Measurements from ENCODE around the gene RAB5IF. TPM values are rescaled to one million over a fixed set of nuclear protein-coding genes. Genes with fewer than 3 reads are reported as not detected.

RAB5IF gene
- total and polyA plus RNA-seq, 2 of the 4 experiments (the other 2 are of a cell fraction) = 74.0 to 93.1 TPM

DNA sequence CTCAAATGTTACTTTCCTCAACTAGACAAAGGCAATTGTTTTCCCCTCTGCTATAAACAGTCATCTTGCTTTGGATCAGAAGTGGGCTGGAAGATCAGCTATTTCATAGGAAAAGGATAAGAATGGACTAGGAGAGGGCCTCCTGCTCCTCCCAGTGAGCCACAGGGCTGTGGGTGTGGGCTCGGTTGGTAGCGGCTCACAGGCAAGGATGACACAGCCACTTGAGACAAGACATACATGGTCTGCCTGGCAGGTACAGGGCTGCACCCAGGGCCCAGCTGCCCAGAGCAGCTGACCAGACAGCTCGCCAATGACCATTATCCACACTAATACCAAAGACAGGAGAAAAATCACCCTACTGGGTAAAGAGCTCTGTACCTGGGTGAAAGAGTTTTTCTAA lies 49.4 kb downstream of the RAB5IF start (continued):
- no peak for TF ChIP-seq SMC3 (IDR thresholded peaks at IDR 0.05; ENCODE audit: low read depth, low read length)

GRCh38 chr20:36656733-36657132 lies 51.2 kb downstream of the RAB5IF start:
- H4K8ac ChIP-seq (ENCODE audit: low read depth in 2 of 2, low read length in 2 of 2) = no peak overlapping the region
- H3K27me3 ChIP-seq (ENCODE audit: control insufficient read depth, insufficient read depth, low read length) = no peaks in the 10 kb centered on the region
- H2AFZ ChIP-seq (replicated peaks; ENCODE audit: low read length, poor library complexity) = no peak overlapping the region
- BruUV-seq (replicated peaks) = no TSS peak
- H4K20me1 ChIP-seq (ENCODE audit: insufficient read depth, low read length) = no peaks in the 10 kb centered on the region
- no peak for DNase-seq
- no CpG with 5 or more reads among the region's 4 CpGs for WGBS, 2 experiments (ENCODE audit: extremely low coverage in 2 of 2, insufficient read length in 1 of 2)
- no peak overlapping the region for H2AK9ac ChIP-seq (replicated peaks; ENCODE audit: low read depth, low read length, poor library complexity)
- no peak overlapping the region for H3K4ac ChIP-seq (ENCODE audit: low read depth, low read length)
- intact Hi-C loops (cut with micrococcal nuclease) (no loop called here), in situ Hi-C loops (cut with MboI; ENCODE audit: low sequenced_read_pairs) (no loop called here), dilution Hi-C loops (cut with HindIII; ENCODE audit: low sequenced_read_pairs, unreplicated experiment) (no loop called here)
- H2BK20ac ChIP-seq (ENCODE audit: low read depth, low read length) = no peak overlapping the region
- no peak overlapping the region for H2BK5ac ChIP-seq (ENCODE audit: low read depth, low read length, poor library complexity, severe bottlenecking)
- H3K4me2 ChIP-seq (ENCODE audit: low read depth, low read length) = no peak overlapping the region
- H3K18ac ChIP-seq (ENCODE audit: low read depth, low read length) = no peak overlapping the region
- no peak overlapping the region for H2BK120ac ChIP-seq (ENCODE audit: low read depth, low read length)
- no peaks in the 10 kb centered on the region for H3K4me1 ChIP-seq (ENCODE audit: control insufficient read depth, insufficient read depth, low read length)
- H3K56ac ChIP-seq (ENCODE audit: extremely low read depth, insufficient read depth, low read length) = no peak overlapping the region
- H3K9me3 ChIP-seq (ENCODE audit: control insufficient read depth, insufficient read depth, low read length) = no peaks in the 10 kb centered on the region
- H4K5ac ChIP-seq (ENCODE audit: low read depth, low read length) = no peak overlapping the region
- no peak overlapping the region for H3K4me3 ChIP-seq (ENCODE audit: insufficient read depth, low read depth, low read length)
- no peaks in the 10 kb centered on the region for H3K79me1 ChIP-seq (ENCODE audit: low read depth in 1 of 2, low read length in 2 of 2)
- no peaks in the 10 kb centered on the region for H3K9me1 ChIP-seq (ENCODE audit: insufficient read depth, low read length)
- H3K36me3 ChIP-seq (ENCODE audit: control insufficient read depth, insufficient read depth, low read length) = peaks cover 11% of the 10 kb centered on the region; the same call in 1 of the 2 replicates
- H3K27ac ChIP-seq (ENCODE audit: insufficient read depth, low read length) = no peak overlapping the region
- no peak for ATAC-seq (ENCODE audit: low read depth)
- no peak overlapping the region for H3K14ac ChIP-seq (replicated peaks; ENCODE audit: low read depth, low read length)
- H2BK15ac ChIP-seq (ENCODE audit: low read depth, low read length) = no peak overlapping the region
- H3K23ac ChIP-seq (ENCODE audit: low read depth, low read length) = no peak overlapping the region
- no peak overlapping the region for H2AK5ac ChIP-seq (ENCODE audit: low read depth, low read length)
- H3K9ac ChIP-seq (ENCODE audit: low read depth, low read length) = no peak overlapping the region
- POLR2A ChIA-PET (ENCODE audit: unreplicated experiment) = no interaction called here
- CTCF ChIA-PET = interaction anchor here (1.3 kb wide), 1 partner anchor 98 kb away, joined by 3 read pairs; no protein-coding TSS in a partner anchor
- no peak overlapping the region for H4K91ac ChIP-seq (ENCODE audit: insufficient read depth, low read depth, low read length)
- TF ChIP-seq RAD21 (IDR thresholded peaks at IDR 0.05; ENCODE audit: low read length) = no peak
- TF ChIP-seq CEBPB (IDR thresholded peaks at IDR 0.05; ENCODE audit: low read depth, low read length) = no peak
- TF ChIP-seq CHD1 (IDR thresholded peaks at IDR 0.05; ENCODE audit: low read depth, low read length) = no peak
- no peak for TF ChIP-seq MXI1 (IDR thresholded peaks at IDR 0.05; ENCODE audit: borderline replicate concordance, low read depth, low read length)
- TF ChIP-seq, protein P1, sequence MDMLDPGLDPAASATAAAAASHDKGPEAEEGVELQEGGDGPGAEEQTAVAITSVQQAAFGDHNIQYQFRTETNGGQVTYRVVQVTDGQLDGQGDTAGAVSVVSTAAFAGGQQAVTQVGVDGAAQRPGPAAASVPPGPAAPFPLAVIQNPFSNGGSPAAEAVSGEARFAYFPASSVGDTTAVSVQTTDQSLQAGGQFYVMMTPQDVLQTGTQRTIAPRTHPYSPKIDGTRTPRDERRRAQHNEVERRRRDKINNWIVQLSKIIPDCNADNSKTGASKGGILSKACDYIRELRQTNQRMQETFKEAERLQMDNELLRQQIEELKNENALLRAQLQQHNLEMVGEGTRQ (IDR thresholded peaks at IDR 0.05; ENCODE audit: low read depth, low read length) = no peak
- TF ChIP-seq SMC3 (IDR thresholded peaks at IDR 0.05; ENCODE audit: low read depth, low read length) = no peak
- TF ChIP-seq FOS (IDR thresholded peaks at IDR 0.05; ENCODE audit: low read depth, low read length) = no peak
- no peak for TF ChIP-seq POLR2A (IDR thresholded peaks at IDR 0.05; ENCODE audit: low read depth, low read length)
- TF ChIP-seq MAZ (IDR thresholded peaks at IDR 0.05; ENCODE audit: borderline replicate concordance, low read depth, low read length) = no peak
- TF ChIP-seq BHLHE40 (IDR thresholded peaks at IDR 0.05; ENCODE audit: low read depth, low read length) = no peak
- TF ChIP-seq, protein P2, sequence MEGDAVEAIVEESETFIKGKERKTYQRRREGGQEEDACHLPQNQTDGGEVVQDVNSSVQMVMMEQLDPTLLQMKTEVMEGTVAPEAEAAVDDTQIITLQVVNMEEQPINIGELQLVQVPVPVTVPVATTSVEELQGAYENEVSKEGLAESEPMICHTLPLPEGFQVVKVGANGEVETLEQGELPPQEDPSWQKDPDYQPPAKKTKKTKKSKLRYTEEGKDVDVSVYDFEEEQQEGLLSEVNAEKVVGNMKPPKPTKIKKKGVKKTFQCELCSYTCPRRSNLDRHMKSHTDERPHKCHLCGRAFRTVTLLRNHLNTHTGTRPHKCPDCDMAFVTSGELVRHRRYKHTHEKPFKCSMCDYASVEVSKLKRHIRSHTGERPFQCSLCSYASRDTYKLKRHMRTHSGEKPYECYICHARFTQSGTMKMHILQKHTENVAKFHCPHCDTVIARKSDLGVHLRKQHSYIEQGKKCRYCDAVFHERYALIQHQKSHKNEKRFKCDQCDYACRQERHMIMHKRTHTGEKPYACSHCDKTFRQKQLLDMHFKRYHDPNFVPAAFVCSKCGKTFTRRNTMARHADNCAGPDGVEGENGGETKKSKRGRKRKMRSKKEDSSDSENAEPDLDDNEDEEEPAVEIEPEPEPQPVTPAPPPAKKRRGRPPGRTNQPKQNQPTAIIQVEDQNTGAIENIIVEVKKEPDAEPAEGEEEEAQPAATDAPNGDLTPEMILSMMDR (conservative IDR thresholded peaks at IDR 0.05; ENCODE audit: low read depth, low read length) = no peak
- no peak for TF ChIP-seq NFE2L2 (IDR thresholded peaks at IDR 0.05; ENCODE audit: low read depth, low read length)
- no peak for TF ChIP-seq RCOR1 (IDR thresholded peaks at IDR 0.05; ENCODE audit: insufficient replicate concordance, low read length)
- TF ChIP-seq, protein P3, sequence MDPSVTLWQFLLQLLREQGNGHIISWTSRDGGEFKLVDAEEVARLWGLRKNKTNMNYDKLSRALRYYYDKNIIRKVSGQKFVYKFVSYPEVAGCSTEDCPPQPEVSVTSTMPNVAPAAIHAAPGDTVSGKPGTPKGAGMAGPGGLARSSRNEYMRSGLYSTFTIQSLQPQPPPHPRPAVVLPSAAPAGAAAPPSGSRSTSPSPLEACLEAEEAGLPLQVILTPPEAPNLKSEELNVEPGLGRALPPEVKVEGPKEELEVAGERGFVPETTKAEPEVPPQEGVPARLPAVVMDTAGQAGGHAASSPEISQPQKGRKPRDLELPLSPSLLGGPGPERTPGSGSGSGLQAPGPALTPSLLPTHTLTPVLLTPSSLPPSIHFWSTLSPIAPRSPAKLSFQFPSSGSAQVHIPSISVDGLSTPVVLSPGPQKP (IDR thresholded peaks at IDR 0.05; ENCODE audit: borderline replicate concordance, low read depth, low read length) = no peak
- TF ChIP-seq RFX5 (IDR thresholded peaks at IDR 0.05; ENCODE audit: low read depth, low read length) = no peak
